ENCODE data around the gene NFYB. TPM values are rescaled to one million over a fixed set of nuclear protein-coding genes. Genes with fewer than 3 reads are reported as not detected.

NFYB gene
- total RNA-seq, 1 experiment from 2014 or later = 36.9 TPM

- H3K27me3 Mint-ChIP-seq (ENCODE audit: insufficient read depth, unreplicated experiment) = no peaks in the 10 kb centered on the region
- BruUV-seq (replicated peaks) = no TSS peak
- no peak for DNase-seq
- no peak overlapping the region for H3K27ac Mint-ChIP-seq (ENCODE audit: unreplicated experiment)
- TF ChIP-seq CTCF (IDR thresholded peaks at IDR 0.05; ENCODE audit: insufficient read depth in 1 of 2, low read depth in 1 of 2, low read length in 1 of 2, severe bottlenecking in 1 of 2, unreplicated experiment in 1 of 2) = no peak
- ChIA-PET CTCF (interaction anchor here (0.7 to 2.0 kb wide), 9 partner anchors 9 to 233 kb away, joined by 3 to 15 read pairs (median 3); no protein-coding TSS in a partner anchor), POLR2A (no interaction called here)
- Histone ChIP-seq H3K4me1 (0 out of 2 replicates have a peak, but pooled peaks cover under 1% of the 10 kb centered on the region), H3K36me3 (ENCODE audit: control insufficient read depth, insufficient read depth, low read length) (no peaks in the 10 kb centered on the region), H3K4me3 (ENCODE audit: low read depth, low read length) (no peak overlapping the region), H3K9me3 (no peaks in the 10 kb centered on the region), H3K27me3 (replicated peaks; ENCODE audit: control insufficient read depth, insufficient read depth, low read length) (no peaks in the 10 kb centered on the region)
- intact Hi-C loops (cut with micrococcal nuclease; ENCODE audit: unreplicated experiment) = loop anchor here (1.0 kb wide), 3 partner anchors 52 to 231 kb away; no protein-coding TSS in a partner anchor
- H3K4me3 Mint-ChIP-seq (ENCODE audit: unreplicated experiment) = no peak overlapping the region
- peaks cover under 1% of the 10 kb centered on the region for H3K36me3 Mint-ChIP-seq (ENCODE audit: insufficient read depth, unreplicated experiment)
- no peaks in the 10 kb centered on the region for H3K4me1 Mint-ChIP-seq (ENCODE audit: low read depth, unreplicated experiment)
- H3K9me3 Mint-ChIP-seq (ENCODE audit: unreplicated experiment) = no peaks in the 10 kb centered on the region
These were observed 28.4 kb downstream of the NFYB start for GRCh38 chr12:104109446-104110271.

- ChIA-PET POLR2A (no interaction called here), CTCF (interaction anchor here (0.7 to 2.0 kb wide), 9 partner anchors 8 to 232 kb away, joined by 3 to 15 read pairs (median 3); no protein-coding TSS in a partner anchor)
- TF ChIP-seq CTCF (IDR thresholded peaks at IDR 0.05; ENCODE audit: insufficient read depth in 1 of 2, low read depth in 1 of 2, low read length in 1 of 2, severe bottlenecking in 1 of 2, unreplicated experiment in 1 of 2) = peak; percentile 78 to 90
- H3K27ac Mint-ChIP-seq (ENCODE audit: unreplicated experiment) = no peak overlapping the region
- BruUV-seq (replicated peaks) = no TSS peak
- no peaks in the 10 kb centered on the region for H3K36me3 Mint-ChIP-seq (ENCODE audit: insufficient read depth, unreplicated experiment)
- no peaks in the 10 kb centered on the region for H3K4me1 Mint-ChIP-seq (ENCODE audit: low read depth, unreplicated experiment)
- no peaks in the 10 kb centered on the region for H3K36me3 ChIP-seq (ENCODE audit: control insufficient read depth, insufficient read depth, low read length)
- no peak overlapping the region for H3K4me3 ChIP-seq (ENCODE audit: low read depth, low read length)
- no peaks in the 10 kb centered on the region for H3K27me3 Mint-ChIP-seq (ENCODE audit: insufficient read depth, unreplicated experiment)
- DNase-seq = peak; percentile 82 to 86
- H3K9me3 ChIP-seq = no peaks in the 10 kb centered on the region
- no peaks in the 10 kb centered on the region for H3K27me3 ChIP-seq (replicated peaks; ENCODE audit: control insufficient read depth, insufficient read depth, low read length)
- H3K4me3 Mint-ChIP-seq (ENCODE audit: unreplicated experiment) = no peak overlapping the region
- H3K9me3 Mint-ChIP-seq (ENCODE audit: unreplicated experiment) = no peaks in the 10 kb centered on the region
- intact Hi-C loops (cut with micrococcal nuclease; ENCODE audit: unreplicated experiment) = loop anchor here (1.0 kb wide), 3 partner anchors 52 to 231 kb away; no protein-coding TSS in a partner anchor
- H3K4me1 ChIP-seq = no peaks in the 10 kb centered on the region
These were observed 29.1 kb downstream of the NFYB start for GRCh38 chr12:104108755-104109445.

GRCh38 chr12:104106965-104107364, 31.0 kb downstream of the NFYB start:
- no peak for TF ChIP-seq CTCF (IDR thresholded peaks at IDR 0.05; ENCODE audit: insufficient read depth in 1 of 2, low read depth in 1 of 2, low read length in 1 of 2, severe bottlenecking in 1 of 2, unreplicated experiment in 1 of 2)
- ChIA-PET CTCF (no interaction called here), POLR2A (no interaction called here)
- Mint-ChIP-seq H3K27ac (ENCODE audit: unreplicated experiment) (no peak overlapping the region), H3K9me3 (ENCODE audit: unreplicated experiment) (no peaks in the 10 kb centered on the region), H3K36me3 (ENCODE audit: insufficient read depth, unreplicated experiment) (no peaks in the 10 kb centered on the region), H3K4me1 (ENCODE audit: low read depth, unreplicated experiment) (no peaks in the 10 kb centered on the region), H3K27me3 (ENCODE audit: insufficient read depth, unreplicated experiment) (no peaks in the 10 kb centered on the region), H3K4me3 (ENCODE audit: unreplicated experiment) (no peak overlapping the region)
- Histone ChIP-seq H3K36me3 (ENCODE audit: control insufficient read depth, insufficient read depth, low read length) (no peaks in the 10 kb centered on the region), H3K27me3 (replicated peaks; ENCODE audit: control insufficient read depth, insufficient read depth, low read length) (no peaks in the 10 kb centered on the region), H3K9me3 (no peaks in the 10 kb centered on the region), H3K4me3 (ENCODE audit: low read depth, low read length) (no peak overlapping the region), H3K4me1 (no peaks in the 10 kb centered on the region)
- no peak for DNase-seq
- no TSS peak for BruUV-seq (replicated peaks)
- intact Hi-C loops (cut with micrococcal nuclease; ENCODE audit: unreplicated experiment) = no loop called here
